Epithelial cell of esophagus (primary cell): ENCODE measurements around the gene PCNT.
"Not testable (repeated sequence)": the region's sequence is repeated elsewhere in the genome, so short reads cannot be mapped to it uniquely, and the experiment has no call there.

Experiments
- DNase-seq: peaks from one replicate; pipeline ENCODE4 v3.0.0; 2010; ENCODE audit warnings: low read depth
- H3K4me3 ChIP-seq: 2 replicates; pipeline ENCODE4 v1.5.1; 2011; ENCODE audit warnings: mild to moderate bottlenecking, low read length, control low read depth
- CTCF ChIP-seq: IDR thresholded peaks from 2 replicates; pipeline ENCODE4 v1.5.1; 2011; ENCODE audit warnings: low read depth, mild to moderate bottlenecking, low read length, control low read depth, inconsistent platforms; ENCODE audit not compliant: insufficient read depth; ENCODE audit errors: missing control alignments

PCNT gene

GRCh38 chr21:46399686-46400085 lies 75.7 kb downstream of the PCNT start:
- no peak for TF ChIP-seq CTCF
- DNase-seq: peak; percentile 36
- H3K4me3 ChIP-seq: no peak overlapping the region

GRCh38 chr21:46401186-46401910 lies 77.4 kb downstream of the PCNT start:
- H3K4me3 ChIP-seq: no peak overlapping the region
- TF ChIP-seq CTCF: no peak
- no peak for DNase-seq

GRCh38 chr21:46402421-46402820 lies 78.5 kb downstream of the PCNT start:
- H3K4me3 ChIP-seq: no peak overlapping the region
- TF ChIP-seq CTCF: no peak
- no peak for DNase-seq

- not testable (repeated sequence) for DNase-seq, H3K4me3 ChIP-seq
These were observed 79.4 kb downstream of the PCNT start for GRCh38 chr21:46403234-46403811.

GRCh38 chr21:46404306-46404705 lies 80.3 kb downstream of the PCNT start:
- H3K4me3 ChIP-seq: no peak overlapping the region
- TF ChIP-seq CTCF: no peak
- no peak for DNase-seq

GRCh38 chr21:46406001-46406400 lies 82.0 kb downstream of the PCNT start:
- TF ChIP-seq CTCF: no peak

GRCh38 chr21:46409641-46410406 lies 85.9 kb downstream of the PCNT start:
- DNase-seq: no peak
- no peak for TF ChIP-seq CTCF

More at GRCh38 chr21:46406001-46406400, 82.0 kb downstream of the PCNT start:
- H3K4me3 ChIP-seq: no peak overlapping the region
- no peak for DNase-seq

More at GRCh38 chr21:46409641-46410406, 85.9 kb downstream of the PCNT start:
- no peak overlapping the region for H3K4me3 ChIP-seq
